NCI-H524 treated with DMSO at 0.1 percent for 48 hours (cell line): Measurements from ENCODE around the gene RASD2.
"Not testable (repeated sequence)": the region's sequence is repeated elsewhere in the genome, so short reads cannot be mapped to it uniquely, and the experiment has no call there.

ENCODE experiments used
- DNase-seq: peaks from one replicate; lab custom pipeline; 2025; lab: John Stamatoyannopoulos, UW

Gene RASD2

DNA sequence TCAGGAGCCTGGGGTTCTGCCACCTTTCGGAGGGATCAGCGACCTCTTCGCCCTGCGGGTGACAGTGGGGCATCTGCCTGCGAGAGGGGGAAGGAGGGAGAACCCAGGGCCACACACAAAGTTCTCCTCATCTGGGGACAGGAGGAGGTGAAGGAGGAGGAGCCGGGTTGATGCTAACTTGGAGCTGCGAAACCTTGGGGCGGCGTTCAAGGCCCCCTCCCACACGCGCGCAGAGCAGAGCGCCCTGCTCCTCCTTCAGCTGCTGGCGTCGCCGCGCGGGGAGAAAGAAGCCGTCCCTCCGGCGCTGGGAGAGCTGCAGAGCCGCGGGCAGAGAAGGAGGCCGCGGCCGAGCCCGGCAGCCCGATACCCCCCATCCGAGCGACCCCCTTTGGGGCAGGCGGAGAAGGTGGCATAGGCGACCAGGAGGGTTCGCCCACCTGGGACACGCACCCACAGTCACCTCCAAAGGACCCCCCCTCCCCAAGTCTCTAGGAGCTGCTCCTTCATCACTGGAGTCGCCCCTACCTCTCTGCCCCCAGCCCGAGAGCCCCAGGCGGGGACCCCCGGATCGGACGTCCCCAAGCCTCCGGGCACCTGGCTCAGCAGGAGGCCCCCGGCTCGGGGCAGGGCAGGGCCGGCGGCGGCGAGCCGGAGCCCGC is at the start of gene RASD2:
RASD2 (plus strand) TSS at position 237 of the 659 bp plus-strand sequence. CDS start 5,979 bp downstream, outside the sequence.
- no peak for DNase-seq

DNA sequence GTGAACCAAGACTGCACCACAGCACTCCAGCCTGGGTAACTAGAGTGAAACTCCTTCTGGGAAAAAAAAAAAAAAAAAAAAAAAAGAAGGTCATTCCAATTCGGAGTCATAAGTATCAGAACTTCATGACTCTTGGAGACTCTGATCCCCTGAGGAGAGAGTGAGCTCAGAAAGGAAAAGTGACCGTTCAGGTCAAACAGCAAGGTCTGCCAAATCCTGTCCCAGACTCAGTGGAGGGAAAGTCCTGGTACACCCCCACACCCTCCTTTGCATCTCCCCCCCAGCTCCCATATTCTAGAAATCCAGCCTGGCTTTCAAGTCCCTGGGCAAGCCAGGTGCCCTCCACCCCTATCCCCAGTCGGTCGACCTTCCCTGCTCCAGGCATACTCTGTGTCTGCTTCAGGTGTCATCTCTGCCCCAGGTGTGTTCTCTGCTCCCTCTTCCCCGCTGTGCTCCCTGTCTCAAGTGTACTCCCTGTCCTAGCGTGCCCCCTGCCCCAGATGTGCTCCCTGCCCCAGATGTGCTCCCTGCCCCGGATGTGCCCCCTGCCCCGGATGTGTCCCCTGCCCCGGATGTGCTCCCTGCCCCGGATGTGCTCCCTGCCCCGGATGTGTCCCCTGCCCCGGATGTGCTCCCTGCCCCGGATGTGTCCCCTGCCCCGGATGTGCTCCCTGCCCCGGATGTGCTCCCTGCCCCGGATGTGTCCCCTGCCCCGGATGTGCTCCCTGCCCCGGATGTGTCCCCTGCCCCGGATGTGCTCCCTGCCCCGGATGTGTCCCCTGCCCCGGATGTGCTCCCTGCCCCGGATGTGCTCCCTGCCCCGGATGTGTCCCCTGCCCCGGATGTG is 49.3 kb upstream of the RASD2 start:
- DNase-seq, result not testable (repeated sequence)

- no peak for DNase-seq
Observed at GRCh38 chr22:35491908-35492380, 48.7 kb upstream of the RASD2 start.

DNA sequence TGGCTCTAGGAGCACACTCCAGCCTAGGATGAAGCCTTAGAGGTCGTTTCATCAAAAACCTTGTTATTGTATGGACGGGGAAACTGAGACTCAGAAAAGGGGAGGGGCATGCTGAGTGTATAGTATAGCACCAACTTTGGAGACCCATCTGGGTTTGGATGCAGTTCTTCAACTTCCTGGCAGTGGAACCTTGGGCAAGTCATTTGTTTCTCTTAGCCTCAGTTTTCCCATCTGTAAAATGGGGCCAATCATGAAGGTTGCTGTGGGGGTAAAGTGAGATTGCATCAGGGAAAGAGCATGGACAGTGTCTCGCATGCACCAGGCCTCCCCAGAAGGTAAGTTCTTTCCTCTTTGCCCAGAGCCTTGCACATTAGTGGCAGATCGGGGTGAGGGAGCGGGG is 47.6 kb upstream of the RASD2 start:
- no peak for DNase-seq

GRCh38 chr22:35495711-35496110 is 44.9 kb upstream of the RASD2 start:
- not testable (repeated sequence) for DNase-seq

DNA sequence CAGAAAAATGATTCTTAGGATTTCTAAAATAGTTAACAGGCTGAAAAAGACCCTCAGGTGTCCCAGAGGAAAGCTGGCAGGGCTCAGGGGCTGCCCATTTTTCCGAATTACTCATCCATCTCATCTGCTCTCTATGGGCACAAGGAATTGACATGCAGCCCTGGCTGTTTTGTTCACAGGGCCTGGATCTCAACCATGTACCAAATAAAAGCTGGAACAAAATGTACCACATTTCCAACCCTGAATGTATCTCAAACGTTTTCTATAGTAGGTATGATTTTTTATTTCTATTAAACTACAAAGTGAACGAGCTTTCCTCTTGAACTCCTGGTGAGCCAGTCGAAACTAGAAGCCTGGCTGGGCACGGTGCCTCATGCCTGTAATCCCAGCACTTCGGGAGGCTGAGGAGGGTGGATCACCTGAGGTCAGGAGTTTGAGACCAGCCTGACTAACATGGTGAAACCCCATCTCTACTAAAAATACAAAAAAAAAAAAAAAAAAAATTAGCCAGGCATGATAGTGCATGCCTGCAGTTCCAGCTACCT is 43.8 kb upstream of the RASD2 start:
- DNase-seq, result no peak

- no peak for DNase-seq
Observed at GRCh38 chr22:35498026-35498800, 42.4 kb upstream of the RASD2 start.

DNA sequence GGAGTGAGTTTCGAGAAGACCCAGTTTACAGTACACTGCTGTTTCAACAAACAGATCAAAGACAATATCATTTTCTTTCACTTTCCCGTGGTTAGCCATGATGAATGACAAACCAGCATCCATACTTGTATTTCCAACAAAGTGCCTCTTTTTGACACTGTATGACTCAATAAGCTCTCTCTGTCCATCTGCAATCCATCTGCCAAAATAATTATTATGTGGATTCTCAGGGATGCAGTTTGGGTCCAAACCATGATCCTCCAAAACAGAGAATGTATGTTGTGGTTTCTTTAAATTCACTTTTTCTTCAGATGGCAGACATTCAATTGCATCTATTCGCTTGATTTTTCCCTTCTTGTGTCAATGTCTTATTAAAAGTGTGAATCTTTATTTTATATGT is 37.8 kb upstream of the RASD2 start:
- DNase-seq, result no peak

DNA sequence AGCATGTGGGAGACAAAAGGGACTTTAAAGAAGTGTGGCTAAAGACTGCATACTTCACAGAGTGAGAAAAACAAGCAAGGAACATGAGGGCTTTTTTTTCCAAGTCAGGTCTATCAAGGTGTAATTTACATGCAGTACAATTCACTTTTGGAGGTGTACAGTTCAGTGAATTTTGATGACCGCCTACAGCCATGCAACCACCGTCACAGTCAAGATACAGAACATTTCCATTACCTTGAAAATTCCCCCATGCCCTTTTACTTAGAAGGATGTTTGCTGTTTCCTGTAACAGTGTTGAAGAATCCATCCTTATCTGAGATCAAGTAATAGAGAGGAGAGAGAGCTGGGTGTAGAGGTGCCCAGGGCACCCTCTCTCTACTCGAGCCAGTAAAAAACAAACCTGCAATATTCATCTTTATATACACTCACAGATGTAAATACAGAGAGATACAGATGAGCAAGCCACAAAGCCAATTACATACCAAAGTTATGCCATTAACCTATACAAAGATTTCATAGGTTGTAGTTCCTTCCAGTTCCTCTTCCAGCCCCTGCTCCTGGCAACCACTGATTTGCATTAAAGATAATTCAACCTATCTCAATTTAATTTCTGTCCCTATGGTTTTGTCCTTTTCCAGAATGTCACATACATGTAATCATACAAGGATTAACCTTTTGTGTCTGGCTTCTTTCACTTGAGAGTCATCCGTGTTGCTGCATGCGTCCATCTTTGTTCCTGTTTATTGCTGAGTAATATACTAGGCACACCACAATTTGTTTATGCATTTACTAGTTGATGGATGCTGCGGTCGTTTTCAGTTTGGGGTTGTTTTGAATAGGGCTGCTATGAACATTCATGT is 35.0 kb upstream of the RASD2 start:
- DNase-seq, result no peak

DNA sequence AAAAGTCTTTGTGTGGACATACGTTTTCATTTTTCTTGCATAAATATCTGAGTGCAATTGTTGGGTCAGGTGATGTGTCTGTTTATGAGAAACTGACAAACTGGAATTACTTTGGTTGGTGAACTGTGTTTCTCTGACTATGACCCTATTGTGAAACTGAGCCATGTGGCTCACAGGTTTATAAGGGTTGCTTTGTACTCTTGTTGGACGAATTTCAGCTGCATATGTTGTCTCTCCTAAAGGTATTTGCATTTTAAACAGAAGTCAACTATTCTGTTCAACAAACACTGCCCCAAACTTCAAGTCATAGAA is 34.4 kb upstream of the RASD2 start:
- no peak for DNase-seq

DNA sequence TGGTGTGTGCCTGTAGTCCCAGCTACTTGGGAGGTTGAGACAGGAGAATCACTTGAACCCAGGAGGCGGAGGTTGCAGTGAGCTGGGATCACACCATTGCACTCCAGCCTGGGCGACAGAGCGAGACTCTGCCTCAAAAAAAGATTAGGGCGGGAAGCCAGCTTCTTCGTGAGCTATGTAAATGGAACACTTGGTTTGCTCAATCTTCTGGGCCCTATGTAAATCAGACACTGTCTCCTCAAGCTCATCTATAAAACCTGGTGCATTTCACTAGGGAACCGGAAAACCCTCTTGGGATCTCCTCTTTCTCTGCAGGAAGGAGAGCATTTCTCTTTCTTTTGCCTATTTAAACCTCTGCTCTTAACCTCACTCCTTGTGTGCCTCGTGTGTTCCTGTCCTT is 32.8 kb upstream of the RASD2 start:
- DNase-seq, result not testable (repeated sequence)

DNA sequence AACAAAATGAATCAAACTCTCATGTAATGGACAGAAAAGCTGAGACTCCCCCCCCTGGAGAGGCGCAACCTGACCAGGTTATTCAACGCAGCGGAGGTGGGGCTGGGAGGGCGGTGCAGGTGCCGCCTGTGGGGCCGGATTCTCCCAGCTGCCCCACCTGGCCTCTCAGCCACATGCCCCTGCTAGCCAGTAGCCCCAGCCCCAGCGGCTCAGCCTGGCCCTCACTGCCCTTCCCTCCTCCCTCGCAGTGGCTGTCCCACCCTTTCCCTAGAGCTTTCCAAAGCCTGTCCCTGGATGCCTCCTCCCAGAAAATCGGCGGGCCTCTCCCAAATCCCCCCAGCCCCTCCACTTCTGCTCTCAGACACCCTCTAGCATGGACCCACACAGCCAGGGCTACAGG is 31.2 kb upstream of the RASD2 start:
- no peak for DNase-seq

DNA sequence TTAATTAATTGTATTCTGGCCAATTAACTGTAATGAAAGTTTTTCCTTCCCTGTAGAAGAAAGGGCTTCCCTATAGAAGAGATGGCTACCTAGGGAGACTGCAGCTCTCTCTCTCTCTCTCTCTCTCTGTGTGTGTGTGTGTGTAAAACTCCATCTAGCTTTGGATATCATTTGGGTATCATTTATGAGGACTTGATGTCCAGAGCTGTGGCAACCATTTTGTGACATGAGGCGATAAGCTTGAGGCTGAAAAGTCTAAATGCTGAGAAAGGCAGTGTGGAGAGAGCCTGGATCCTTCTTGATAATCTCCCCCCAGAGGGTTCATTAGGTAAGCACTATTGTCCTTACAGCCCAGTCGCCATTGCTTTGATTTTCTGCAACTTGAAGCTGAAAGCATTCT is 30.7 kb upstream of the RASD2 start:
- no peak for DNase-seq

DNA sequence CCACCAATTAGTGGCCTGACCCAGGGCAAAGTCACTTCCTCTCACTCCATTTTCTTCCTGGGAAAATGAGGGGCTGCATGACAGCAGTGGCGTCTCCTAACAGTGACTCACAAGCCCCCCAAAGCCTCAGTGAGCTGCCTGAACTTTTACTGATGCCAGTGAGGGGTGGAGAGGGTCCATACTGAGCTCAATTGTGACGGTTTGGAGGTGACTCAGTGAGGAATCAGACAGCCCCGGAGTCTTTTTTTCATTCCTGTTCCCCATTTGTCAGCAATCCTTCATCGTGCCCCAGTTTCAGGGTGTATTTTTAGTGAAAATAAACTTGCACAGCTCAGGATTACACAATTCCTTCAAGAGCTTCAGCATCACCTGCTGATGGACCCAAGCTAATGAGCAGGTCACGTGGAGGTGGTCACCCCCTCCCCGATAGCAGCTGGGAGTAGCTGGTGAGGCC is 30.1 kb upstream of the RASD2 start:
- DNase-seq, result no peak

GRCh38 chr22:35510951-35511350 is 29.7 kb upstream of the RASD2 start:
- no peak for DNase-seq

- DNase-seq, result no peak
Observed at GRCh38 chr22:35514366-35514765, 26.3 kb upstream of the RASD2 start.

DNA sequence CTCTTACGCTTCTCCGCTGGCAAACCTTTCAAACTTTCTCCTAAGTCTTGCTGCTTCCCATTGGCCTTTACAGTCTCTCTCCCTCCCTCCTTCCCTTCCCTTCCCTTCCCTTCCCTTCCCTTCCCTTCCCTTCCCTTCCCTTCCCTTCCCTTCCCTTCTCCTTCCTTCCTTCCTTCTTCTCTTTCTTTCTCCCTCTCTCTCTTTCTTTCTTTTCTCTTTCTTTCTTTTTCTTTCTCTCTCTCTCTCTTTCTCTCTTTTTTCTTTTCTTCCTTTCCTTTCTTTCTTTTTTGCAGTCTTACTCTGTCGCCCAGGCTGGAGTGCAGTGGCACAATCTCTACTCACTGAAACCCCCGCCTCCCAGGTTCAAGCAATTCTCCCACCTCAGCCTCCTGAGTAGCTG is 24.7 kb upstream of the RASD2 start:
- DNase-seq, result not testable (repeated sequence)

DNA sequence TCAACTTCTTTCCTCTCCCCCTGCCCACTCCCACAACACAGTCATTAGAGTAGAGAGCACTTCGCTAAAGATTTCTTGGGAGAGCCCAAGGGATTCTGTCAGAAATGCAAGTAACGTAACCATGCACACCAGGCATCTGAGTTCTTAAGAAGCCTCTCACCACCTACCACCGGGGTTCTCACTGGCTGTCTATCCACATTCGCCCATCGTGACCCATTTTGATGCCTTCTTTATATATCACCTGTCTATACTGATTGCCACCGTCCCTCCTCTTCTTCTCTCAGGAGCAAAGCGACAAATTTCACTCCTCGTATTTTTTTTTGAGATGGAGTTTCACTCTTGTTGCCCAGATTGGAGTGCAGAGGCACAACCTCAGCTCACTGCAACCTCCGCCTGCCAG is 23.9 kb upstream of the RASD2 start:
- no peak for DNase-seq

- DNase-seq, result no peak
Observed at GRCh38 chr22:35517207-35517606, 23.4 kb upstream of the RASD2 start.

- no peak for DNase-seq
Observed at GRCh38 chr22:35517769-35518530, 22.7 kb upstream of the RASD2 start.

DNA sequence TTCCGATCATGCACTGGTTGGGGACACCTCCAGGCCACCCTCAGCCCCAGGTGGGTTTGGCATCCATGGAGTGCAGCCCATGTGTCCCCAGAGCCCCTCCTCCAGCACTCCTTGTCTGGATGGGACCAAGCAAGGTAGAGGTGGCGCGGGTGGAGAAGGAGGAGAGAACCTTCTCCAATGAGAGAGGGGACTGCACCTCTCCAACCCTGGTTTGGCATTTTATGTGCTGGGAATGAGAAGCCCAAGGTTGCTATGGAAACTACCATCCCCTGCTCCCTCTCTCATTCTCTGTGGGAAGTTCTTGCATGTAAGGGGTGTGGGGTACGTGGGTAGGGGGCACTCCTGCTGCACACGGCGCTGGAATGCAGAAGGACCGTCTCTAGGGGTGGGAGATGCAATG is 21.8 kb upstream of the RASD2 start:
- DNase-seq, result no peak
